Duodenal mucosa (tissue), 2 donors: ENCODE results near the gene FSHR.

ENCODE experiments used
- H3K27ac ChIP-seq: one replicate; pipeline ENCODE4 v1.7.0; 2013; ENCODE audit warnings: low read depth, low read length
- H3K27me3 ChIP-seq, 2 donors: one replicate each; pipeline ENCODE4 v1.7.0; 2013; ENCODE audit warnings: low read length in 2 of 2, control low read depth in 1 of 2; ENCODE audit not compliant: insufficient read depth in 2 of 2, control insufficient read depth in 1 of 2
- H3K36me3 ChIP-seq, 2 donors: one replicate each; pipeline ENCODE4 v1.7.0; 2013; ENCODE audit warnings: low read length in 2 of 2, control low read depth in 1 of 2; ENCODE audit not compliant: insufficient read depth in 2 of 2, control insufficient read depth in 1 of 2
- H3K4me1 ChIP-seq, 2 donors: one replicate each; pipeline ENCODE4 v1.7.0; 2013; ENCODE audit warnings: low read length in 2 of 2, control low read depth in 1 of 2; ENCODE audit not compliant: insufficient read depth in 2 of 2, control insufficient read depth in 1 of 2
- H3K4me3 ChIP-seq, 2 donors: one replicate each; pipeline ENCODE4 v1.7.0; 2013; ENCODE audit warnings: low read length in 2 of 2, low read depth in 1 of 2
- H3K9ac ChIP-seq, 2 donors: one replicate each; pipeline ENCODE4 v1.7.0; 2013; ENCODE audit warnings: low read length in 2 of 2, low read depth in 1 of 2
- H3K9me3 ChIP-seq, 2 donors: one replicate each; pipeline ENCODE4 v1.7.0; 2013; ENCODE audit warnings: low read length in 2 of 2, control low read depth in 1 of 2; ENCODE audit not compliant: control insufficient read depth in 1 of 2

The FSHR gene

GRCh38 chr2:49123600-49123999, 30.7 kb downstream of the FSHR start:
- Histone ChIP-seq H3K27me3 (no peaks in the 10 kb centered on the region), H3K4me1 (no peaks in the 10 kb centered on the region), H3K27ac (no peak overlapping the region), H3K4me3 (no peak overlapping the region), H3K9ac (no peak overlapping the region), H3K36me3 (no peaks in the 10 kb centered on the region), H3K9me3 (no peaks in the 10 kb centered on the region)

GRCh38 chr2:49122107-49122506, 32.2 kb downstream of the FSHR start:
- no peaks in the 10 kb centered on the region for H3K4me1 ChIP-seq
- H3K27me3 ChIP-seq, result no peaks in the 10 kb centered on the region
- H3K36me3 ChIP-seq, result no peaks in the 10 kb centered on the region
- H3K9me3 ChIP-seq, result no peaks in the 10 kb centered on the region
- H3K4me3 ChIP-seq, result no peak overlapping the region
- H3K9ac ChIP-seq, result no peak overlapping the region
- no peak overlapping the region for H3K27ac ChIP-seq

- Histone ChIP-seq H3K4me3 (no peak overlapping the region), H3K9me3 (no peaks in the 10 kb centered on the region), H3K4me1 (no peaks in the 10 kb centered on the region), H3K9ac (no peak overlapping the region), H3K36me3 (no peaks in the 10 kb centered on the region), H3K27me3 (no peaks in the 10 kb centered on the region), H3K27ac (no peak overlapping the region)
These were observed 41.3 kb downstream of the FSHR start for GRCh38 chr2:49113046-49113445.

DNA sequence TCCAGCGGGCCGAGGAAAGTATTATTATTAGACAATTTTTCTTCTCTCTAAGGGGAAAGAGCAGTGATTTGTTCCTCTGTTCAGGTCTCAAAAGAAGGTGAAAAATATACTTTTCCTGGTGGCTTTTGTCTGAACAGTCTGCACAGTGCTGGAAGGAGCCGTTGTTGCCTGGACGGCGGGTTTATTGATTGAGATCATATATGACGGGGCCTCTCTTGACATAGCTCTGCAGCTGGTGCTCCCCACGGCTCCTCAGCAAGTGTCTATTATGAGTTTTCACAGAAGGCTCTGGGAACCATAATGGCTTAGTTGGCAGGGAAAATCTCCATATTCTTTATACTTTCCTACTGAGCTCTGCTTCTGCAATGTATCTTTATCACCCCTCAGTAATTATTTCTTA, 42.9 kb downstream of the FSHR start:
- H3K27ac ChIP-seq, result no peak overlapping the region
- no peaks in the 10 kb centered on the region for H3K27me3 ChIP-seq
- H3K9ac ChIP-seq, result no peak overlapping the region
- H3K9me3 ChIP-seq, result no peaks in the 10 kb centered on the region
- H3K36me3 ChIP-seq, result no peaks in the 10 kb centered on the region
- H3K4me1 ChIP-seq, result no peaks in the 10 kb centered on the region
- H3K4me3 ChIP-seq, result no peak overlapping the region

DNA sequence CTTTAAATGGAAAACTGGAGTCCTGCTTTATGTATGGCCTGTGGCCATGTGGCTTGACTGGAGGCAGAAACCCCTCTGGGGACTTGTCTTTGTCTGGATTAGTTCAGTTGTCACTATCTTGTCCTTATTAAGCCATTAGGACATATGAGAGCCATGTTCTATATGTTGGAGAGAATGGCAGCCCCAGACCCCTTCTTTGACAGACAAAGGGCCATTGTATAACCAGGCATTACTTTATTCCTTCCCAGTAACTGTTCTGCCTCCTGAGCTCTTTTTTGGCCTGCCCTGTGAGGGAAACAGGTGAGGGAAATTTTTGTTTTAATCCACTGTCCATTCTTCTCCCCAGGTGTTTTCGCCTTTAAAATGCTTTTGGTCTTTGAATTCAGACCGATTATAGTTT, 43.3 kb downstream of the FSHR start:
- Histone ChIP-seq H3K9ac (no peak overlapping the region), H3K4me1 (no peaks in the 10 kb centered on the region), H3K9me3 (no peaks in the 10 kb centered on the region), H3K27me3 (no peaks in the 10 kb centered on the region), H3K36me3 (no peaks in the 10 kb centered on the region), H3K4me3 (no peak overlapping the region), H3K27ac (no peak overlapping the region)

GRCh38 chr2:49110571-49110970, 43.7 kb downstream of the FSHR start:
- Histone ChIP-seq H3K36me3 (no peaks in the 10 kb centered on the region), H3K4me1 (no peaks in the 10 kb centered on the region), H3K9ac (no peak overlapping the region), H3K9me3 (no peaks in the 10 kb centered on the region), H3K27me3 (no peaks in the 10 kb centered on the region), H3K4me3 (no peak overlapping the region), H3K27ac (no peak overlapping the region)

- H3K9me3 ChIP-seq, result no peaks in the 10 kb centered on the region
These were observed 45.5 kb downstream of the FSHR start for GRCh38 chr2:49108851-49109250.

DNA sequence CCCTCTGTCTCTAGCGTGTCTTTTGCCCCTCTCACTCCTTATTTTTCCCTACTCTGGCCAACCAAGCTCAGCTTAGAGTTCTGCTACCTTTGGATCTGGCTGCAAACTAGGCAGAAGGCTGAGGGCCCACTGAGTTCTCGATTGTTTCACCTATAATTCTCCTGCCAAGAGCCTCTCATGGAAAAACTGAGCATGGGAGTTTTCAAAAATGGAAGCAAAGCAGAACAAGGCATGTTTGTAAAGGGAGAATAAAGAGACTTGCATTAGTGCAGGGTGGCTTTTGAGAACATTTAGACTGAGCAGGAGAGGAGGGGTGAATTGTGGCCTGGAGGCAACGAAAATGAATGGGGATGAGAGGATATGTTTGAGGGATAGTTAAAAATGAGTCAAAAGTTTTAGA, 45.9 kb downstream of the FSHR start:
- no peaks in the 10 kb centered on the region for H3K4me1 ChIP-seq
- H3K27me3 ChIP-seq, result no peaks in the 10 kb centered on the region
- no peak overlapping the region for H3K4me3 ChIP-seq
- H3K27ac ChIP-seq, result no peak overlapping the region
- no peaks in the 10 kb centered on the region for H3K36me3 ChIP-seq
- no peak overlapping the region for H3K9ac ChIP-seq
- no peaks in the 10 kb centered on the region for H3K9me3 ChIP-seq

More at GRCh38 chr2:49108851-49109250, 45.5 kb downstream of the FSHR start:
- no peaks in the 10 kb centered on the region for H3K4me1 ChIP-seq
- no peak overlapping the region for H3K4me3 ChIP-seq
- no peak overlapping the region for H3K9ac ChIP-seq
- H3K36me3 ChIP-seq, result no peaks in the 10 kb centered on the region
- H3K27me3 ChIP-seq, result no peaks in the 10 kb centered on the region
- H3K27ac ChIP-seq, result no peak overlapping the region

- Histone ChIP-seq H3K4me1 (no peaks in the 10 kb centered on the region), H3K36me3 (no peaks in the 10 kb centered on the region), H3K27ac (no peak overlapping the region), H3K9ac (no peak overlapping the region), H3K9me3 (no peaks in the 10 kb centered on the region), H3K4me3 (no peak overlapping the region), H3K27me3 (no peaks in the 10 kb centered on the region)
These were observed 48.8 kb downstream of the FSHR start for GRCh38 chr2:49105506-49105905.

- H3K9me3 ChIP-seq, result no peaks in the 10 kb centered on the region
- no peak overlapping the region for H3K9ac ChIP-seq
- no peaks in the 10 kb centered on the region for H3K36me3 ChIP-seq
- H3K4me1 ChIP-seq, result no peaks in the 10 kb centered on the region
- no peak overlapping the region for H3K4me3 ChIP-seq
- no peaks in the 10 kb centered on the region for H3K27me3 ChIP-seq
- H3K27ac ChIP-seq, result no peak overlapping the region
These were observed 52.2 kb downstream of the FSHR start for GRCh38 chr2:49102146-49102545.

GRCh38 chr2:49080681-49081080, 73.6 kb downstream of the FSHR start:
- H3K27ac ChIP-seq, result no peak overlapping the region
- no peaks in the 10 kb centered on the region for H3K27me3 ChIP-seq
- no peaks in the 10 kb centered on the region for H3K4me1 ChIP-seq
- H3K9ac ChIP-seq, result no peak overlapping the region
- H3K36me3 ChIP-seq, result no peaks in the 10 kb centered on the region
- H3K4me3 ChIP-seq, result no peak overlapping the region
- H3K9me3 ChIP-seq, result no peaks in the 10 kb centered on the region
